GM19193 (cell line): ENCODE data around the gene ARL8B.

Experiments used
- POLR2A ChIP-seq: IDR thresholded peaks from 4 replicates; pipeline ENCODE4 v1.6.1; 2011; ENCODE audit not compliant: insufficient read depth, insufficient read length; ENCODE audit errors: extremely low read depth

ARL8B gene

GRCh38 chr3:5136211-5136918, 14.3 kb downstream of the ARL8B start:
- no peak for TF ChIP-seq POLR2A

DNA sequence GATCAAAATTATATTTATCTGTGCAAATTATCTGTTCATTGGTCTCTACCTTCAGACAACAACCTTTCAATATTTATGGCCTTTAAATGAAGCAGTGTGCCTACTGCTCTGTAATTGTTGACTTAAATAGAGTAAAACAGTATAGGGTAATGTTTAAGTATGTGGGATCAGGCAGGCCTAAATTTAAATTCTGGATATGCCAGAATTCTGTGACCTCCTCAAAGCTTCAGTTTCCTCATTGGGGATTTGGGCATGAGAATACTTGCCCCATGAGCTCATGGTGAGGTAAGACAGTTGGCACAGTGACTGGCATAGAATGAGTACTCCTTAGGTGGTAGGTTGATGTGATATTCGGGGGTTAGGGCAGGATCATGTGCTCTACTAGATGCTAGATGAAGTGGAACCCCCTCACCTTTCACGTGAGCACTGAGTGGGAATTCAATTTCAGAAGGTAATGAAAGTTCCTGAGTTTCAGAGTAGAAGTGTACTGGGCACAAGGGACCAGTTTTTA, 14.9 kb downstream of the ARL8B start:
- TF ChIP-seq POLR2A: no peak

- no peak for TF ChIP-seq POLR2A
Observed at GRCh38 chr3:5138214-5138981, 16.3 kb downstream of the ARL8B start.

DNA sequence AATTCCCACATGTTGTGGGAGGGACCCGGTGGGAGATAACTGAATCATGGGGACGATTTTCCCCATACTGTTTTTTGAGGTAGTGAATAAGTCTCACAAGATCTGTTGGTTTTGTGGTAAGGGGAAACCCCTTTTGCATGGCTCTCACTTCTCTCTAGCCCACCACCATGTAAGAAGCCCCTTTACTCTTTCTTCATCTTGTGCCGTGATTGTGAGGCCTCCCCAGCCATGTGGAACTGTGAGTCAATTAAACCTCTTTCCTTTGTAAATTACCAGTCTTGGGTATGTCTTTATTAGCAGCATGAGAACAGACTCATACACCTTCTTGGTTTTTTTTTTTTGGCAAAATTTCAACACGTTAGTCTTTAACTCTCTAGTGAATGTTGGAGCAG, 18.1 kb downstream of the ARL8B start:
- no peak for TF ChIP-seq POLR2A

GRCh38 chr3:5140839-5141238, 18.7 kb downstream of the ARL8B start:
- no peak for TF ChIP-seq POLR2A

DNA sequence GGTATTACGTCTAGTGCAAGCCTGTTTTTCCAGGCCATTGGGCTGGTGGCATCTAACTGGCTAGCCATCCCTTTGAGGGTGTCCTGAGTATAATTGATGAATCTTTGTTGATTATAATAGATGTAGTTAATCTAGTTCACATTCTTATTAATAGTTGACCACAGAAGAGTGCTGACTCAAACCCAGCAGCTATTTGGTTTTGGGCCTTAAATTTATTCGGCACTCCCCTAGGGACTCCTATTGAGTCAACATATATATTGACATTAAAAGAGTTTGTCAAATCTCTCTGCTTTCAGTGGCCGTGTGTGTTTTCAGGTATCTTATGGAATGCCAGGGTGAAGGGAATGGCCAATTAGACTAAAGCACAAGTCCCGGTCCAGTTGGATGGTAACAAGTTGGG, 19.7 kb downstream of the ARL8B start:
- TF ChIP-seq POLR2A: no peak

GRCh38 chr3:5143464-5143863, 21.4 kb downstream of the ARL8B start:
- no peak for TF ChIP-seq POLR2A

GRCh38 chr3:5144316-5144994, 22.4 kb downstream of the ARL8B start:
- TF ChIP-seq POLR2A: no peak

GRCh38 chr3:5145120-5145519, 23.0 kb downstream of the ARL8B start:
- TF ChIP-seq POLR2A: no peak

DNA sequence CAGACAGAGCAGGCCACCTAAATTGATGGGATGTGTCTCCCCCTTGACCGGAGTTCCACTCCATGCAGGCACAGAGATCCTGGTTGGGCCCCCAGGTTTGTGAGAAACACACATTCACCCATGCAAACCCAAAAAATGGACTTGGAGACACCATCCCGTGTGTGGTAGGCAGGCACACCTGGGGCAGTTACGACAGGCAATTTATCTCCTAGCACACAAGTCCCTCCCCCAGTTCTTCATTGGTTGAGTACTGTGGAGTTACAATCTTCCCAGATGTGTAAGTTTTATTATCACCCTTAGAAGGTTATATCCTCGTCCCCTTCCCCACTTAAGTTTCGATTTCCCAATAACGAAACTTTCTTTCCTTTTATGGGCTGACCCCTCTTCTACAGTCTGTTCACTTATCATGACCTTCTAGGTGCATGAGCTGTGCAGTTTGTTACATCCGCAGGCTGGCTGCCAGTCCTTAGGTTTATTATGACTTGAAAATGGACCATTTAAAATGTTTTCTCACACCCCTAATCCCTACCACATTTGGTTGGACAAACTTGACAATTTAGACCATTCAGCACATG, 27.3 kb downstream of the ARL8B start:
- TF ChIP-seq POLR2A: no peak

DNA sequence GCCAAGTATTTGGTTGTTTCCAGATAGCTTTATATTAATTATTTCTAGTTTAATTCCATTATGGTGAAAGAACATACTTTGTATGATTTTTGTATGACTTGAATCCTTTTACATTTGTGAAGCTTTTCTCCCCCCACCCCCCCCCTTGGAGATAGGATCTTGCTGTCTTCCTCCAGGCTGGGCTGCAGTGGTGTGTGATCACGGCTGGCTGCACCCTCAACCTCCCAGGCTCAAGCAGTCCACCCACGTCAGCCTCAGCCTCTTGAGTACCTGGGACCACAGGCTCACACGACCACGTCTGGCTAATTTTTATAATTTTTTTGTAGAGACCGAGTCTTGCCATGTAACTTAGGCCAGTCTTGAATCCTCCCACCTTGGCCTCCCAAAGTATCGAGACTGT, 29.5 kb downstream of the ARL8B start:
- TF ChIP-seq POLR2A: no peak

DNA sequence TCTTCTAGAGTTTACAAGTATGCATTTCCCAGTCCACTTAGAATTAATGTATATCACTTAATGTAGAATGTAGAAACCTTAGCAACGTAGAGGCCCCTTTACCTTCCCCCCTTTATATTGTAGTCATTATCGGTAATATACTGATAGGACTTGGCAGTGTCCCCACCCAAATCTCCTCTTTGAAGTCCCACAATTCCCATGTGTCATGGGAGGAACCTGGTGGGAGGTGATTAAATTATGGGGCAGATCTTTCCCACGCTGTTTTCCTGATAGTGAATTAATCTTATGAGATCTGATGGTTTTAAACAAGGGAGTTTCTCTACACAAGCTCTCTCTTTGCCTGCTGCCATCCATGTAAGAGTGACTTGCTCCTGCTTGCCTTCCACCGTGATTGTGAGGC, 31.0 kb downstream of the ARL8B start:
- no peak for TF ChIP-seq POLR2A

- no peak for TF ChIP-seq POLR2A
Observed at GRCh38 chr3:5155241-5155640, 33.1 kb downstream of the ARL8B start.

DNA sequence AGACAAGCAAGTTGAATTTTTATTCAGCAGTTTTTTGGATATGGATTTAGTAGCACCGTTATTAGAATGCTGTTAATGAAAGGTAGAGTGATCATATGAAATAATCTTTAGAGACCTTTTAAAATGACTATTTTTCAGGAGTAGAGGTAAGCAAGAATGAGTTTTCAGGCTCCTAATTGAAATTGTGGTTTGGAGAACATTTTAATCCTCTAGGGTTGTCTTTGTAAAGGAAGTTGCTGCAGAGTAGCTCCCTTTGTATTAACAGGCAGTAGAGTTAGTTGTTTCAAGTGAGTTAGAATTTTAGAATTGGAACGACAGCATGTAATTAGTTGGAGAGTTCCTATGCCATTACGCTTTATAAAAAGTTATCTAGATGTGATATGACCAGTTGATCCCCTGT, 38.2 kb downstream of the ARL8B start:
- TF ChIP-seq POLR2A: no peak
